Head of caudate nucleus (tissue), 42 donors: ENCODE data around the gene ADGRF1.
"Not testable (repeated sequence)": the region's sequence is repeated elsewhere in the genome, so short reads cannot be mapped to it uniquely, and the experiment has no call there.

Experiments used
- DNase-seq, 42 donors: peaks; one replicate each; pipeline versions ENCODE4 v3.0.0 to v3.0.0-alpha.2; 2020 to 2021; ENCODE audit warnings: mixed read lengths in 7 of 42
- intact Hi-C: fragments of 100-400 bp; cut with DNase I; formaldehyde crosslinking; loops from one replicate; pipeline ENCODE4 v1.15.0; 2022

The ADGRF1 gene

DNA sequence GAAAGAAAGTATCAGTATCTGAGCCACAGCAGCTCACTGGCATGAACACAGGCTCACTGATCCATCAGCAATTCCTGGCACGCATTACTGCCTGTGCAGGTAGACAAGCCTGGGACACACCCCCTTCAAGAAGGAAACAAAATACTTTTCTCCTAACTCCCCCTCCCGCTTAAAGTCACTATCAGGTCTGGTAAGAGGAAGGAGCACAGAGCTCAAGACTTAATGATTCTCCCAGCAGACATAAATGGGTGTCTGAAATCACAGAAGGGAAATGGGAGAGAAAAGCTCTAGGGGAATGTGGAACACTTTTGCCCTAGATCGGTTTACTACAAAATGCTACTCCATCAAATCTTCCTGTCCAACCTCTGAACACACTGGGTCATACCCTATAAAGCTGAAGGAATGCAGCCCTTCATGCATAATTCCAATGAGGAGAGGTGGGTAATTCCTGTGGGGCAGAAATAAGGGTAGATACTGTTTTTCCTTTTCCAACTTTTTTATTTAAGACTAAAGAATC lies at the start of gene ADGRF1:
Gene ADGRF1 (minus strand): TSS at position 58 of the 517 bp plus-strand sequence. CDS start 13,271 bp downstream, outside the sequence.
- intact Hi-C loops, result loop anchor here (10.0 kb wide), 1 partner anchor 188 kb away; no protein-coding TSS in a partner anchor

GRCh38 chr6:47090881-47091280 lies 48.7 kb upstream of the ADGRF1 start:
- intact Hi-C loops, result no loop called here
- no peak for DNase-seq

More for the DNA sequence above, at the start of gene ADGRF1:
- no peak for DNase-seq

GRCh38 chr6:47089473-47089872 lies 47.3 kb upstream of the ADGRF1 start:
- intact Hi-C loops, DNase-seq: not testable (repeated sequence)

DNA sequence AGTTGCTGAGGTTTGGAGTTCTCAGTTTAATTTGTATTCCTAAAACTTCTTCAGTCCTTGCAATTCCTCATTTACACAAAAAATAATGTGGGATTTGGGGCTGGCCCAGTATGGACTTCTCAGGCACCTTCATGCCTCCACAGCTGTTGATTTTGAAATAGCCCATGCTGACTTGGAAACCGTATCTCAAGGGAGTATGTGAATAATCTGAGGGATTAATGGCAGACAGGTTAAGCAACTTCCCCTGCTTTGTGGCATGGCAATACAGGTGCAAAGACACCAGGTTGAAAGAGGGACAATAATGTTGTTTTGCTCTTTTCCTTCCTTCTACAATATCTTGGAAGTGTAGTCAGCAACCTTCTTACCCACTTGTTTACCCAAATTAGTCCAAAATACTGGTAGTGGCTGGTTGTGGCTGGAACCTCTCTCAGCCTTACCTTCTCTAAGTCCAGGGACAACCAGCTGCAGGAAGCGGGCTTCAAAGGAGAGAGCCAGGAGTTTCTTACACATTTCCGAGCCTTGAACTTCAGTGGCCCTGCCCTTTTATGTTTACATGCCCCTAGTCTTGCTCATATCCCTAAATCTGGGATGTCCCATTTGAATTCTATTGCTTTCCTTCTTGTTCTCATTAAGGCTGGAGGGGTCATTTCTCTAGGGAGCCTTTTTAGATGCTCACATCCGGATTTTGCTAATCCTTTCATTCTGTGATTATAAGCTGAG lies 44.1 kb upstream of the ADGRF1 start:
- intact Hi-C loops, result no loop called here
- DNase-seq, result no peak

GRCh38 chr6:47084610-47085009 lies 42.5 kb upstream of the ADGRF1 start:
- no peak for DNase-seq
- intact Hi-C loops, result no loop called here

DNA sequence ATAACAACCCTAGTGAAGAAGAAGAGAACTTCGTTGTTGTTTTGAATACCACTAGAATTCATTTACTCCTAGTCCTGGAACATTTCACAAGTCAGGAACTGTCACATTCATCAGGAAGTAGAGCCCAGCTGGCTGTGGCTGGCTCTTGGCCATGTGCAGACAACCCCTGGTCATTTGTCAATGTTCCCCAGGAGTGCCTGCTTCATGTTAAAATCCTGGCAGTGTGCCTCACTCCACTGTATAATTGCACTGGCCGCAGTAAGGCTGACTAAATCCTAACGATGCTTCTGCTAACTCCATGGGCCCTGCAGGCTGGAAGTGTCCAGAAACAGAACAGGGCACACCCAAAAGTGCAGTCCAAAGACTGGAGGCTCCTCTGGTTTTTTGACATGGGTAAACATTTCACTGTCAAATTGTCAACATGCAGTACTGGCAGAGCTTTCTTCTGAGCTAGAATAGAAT lies 41.5 kb upstream of the ADGRF1 start:
- intact Hi-C loops, result no loop called here
- peak in 25 of 42 donors; percentile 7 to 56 (median 31) for DNase-seq

- intact Hi-C loops, result no loop called here
- DNase-seq, result no peak
Observed at GRCh38 chr6:47080083-47080596, 38.0 kb upstream of the ADGRF1 start.

- intact Hi-C loops, result no loop called here
- DNase-seq, result no peak
Observed at GRCh38 chr6:47079638-47080037, 37.5 kb upstream of the ADGRF1 start.

- DNase-seq, result no peak
- intact Hi-C loops, result no loop called here
Observed at GRCh38 chr6:47078991-47079390, 36.9 kb upstream of the ADGRF1 start.

GRCh38 chr6:47076422-47077344 lies 34.6 kb upstream of the ADGRF1 start:
- DNase-seq, result peak in 7 of 42 donors; percentile 19 to 60 (median 27)

DNA sequence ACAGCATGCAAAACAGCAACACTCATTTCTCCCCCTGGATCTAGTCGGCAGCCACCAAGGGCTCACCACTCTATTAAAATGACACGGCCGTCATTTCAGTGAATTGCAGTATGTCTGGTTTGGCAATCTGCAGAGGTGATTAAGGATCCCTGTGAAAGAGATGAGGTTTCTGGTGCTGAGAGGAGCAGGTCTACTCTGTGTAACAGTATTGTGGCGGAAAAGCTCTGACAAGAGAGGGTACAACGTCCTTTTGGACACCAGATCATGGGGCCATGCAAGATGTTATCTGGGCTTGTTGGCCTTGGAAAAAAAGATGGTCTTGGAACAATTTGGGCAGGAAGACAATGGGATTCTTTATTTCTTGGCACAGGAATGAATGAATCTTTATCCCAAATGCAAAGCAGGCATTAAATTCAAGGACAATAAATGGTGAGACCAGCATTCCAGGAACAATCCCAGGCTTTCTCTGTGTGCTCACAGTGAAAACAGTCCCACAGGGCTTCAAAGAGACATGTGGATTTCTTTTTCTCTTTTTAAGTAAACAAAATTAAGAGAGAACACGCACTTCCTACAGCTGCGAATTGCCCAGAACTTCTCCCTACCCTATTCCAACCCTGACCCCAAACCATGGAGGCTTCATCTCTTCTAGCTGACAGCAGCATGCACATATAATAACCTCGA lies 33.7 kb upstream of the ADGRF1 start:
- DNase-seq, result peak in 10 of 42 donors; percentile 7 to 54 (median 38)
- intact Hi-C loops, result no loop called here

More at GRCh38 chr6:47076422-47077344, 34.6 kb upstream of the ADGRF1 start:
- intact Hi-C loops, result no loop called here

DNA sequence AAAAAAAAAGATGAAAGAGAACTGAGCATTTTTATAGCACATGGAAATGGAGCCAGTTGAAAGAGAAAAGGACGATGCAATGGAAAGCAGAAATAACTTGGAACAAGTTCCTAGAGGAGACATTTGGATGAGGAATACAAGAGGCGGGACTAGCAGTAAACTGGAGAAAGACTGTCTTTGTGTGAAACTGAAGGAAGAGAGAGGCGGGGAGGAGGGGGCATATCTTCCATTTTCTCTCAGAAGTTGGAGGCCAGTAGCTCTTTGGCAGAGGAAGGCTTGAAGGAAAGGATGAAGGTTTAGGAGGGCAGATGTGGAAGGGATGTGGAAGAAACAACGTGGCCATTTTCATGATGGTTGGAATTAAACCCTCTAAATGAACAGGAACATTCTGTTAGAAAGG lies 33.0 kb upstream of the ADGRF1 start:
- peak in 6 of 42 donors; percentile 5 to 48 (median 23) for DNase-seq
- intact Hi-C loops, result no loop called here

DNA sequence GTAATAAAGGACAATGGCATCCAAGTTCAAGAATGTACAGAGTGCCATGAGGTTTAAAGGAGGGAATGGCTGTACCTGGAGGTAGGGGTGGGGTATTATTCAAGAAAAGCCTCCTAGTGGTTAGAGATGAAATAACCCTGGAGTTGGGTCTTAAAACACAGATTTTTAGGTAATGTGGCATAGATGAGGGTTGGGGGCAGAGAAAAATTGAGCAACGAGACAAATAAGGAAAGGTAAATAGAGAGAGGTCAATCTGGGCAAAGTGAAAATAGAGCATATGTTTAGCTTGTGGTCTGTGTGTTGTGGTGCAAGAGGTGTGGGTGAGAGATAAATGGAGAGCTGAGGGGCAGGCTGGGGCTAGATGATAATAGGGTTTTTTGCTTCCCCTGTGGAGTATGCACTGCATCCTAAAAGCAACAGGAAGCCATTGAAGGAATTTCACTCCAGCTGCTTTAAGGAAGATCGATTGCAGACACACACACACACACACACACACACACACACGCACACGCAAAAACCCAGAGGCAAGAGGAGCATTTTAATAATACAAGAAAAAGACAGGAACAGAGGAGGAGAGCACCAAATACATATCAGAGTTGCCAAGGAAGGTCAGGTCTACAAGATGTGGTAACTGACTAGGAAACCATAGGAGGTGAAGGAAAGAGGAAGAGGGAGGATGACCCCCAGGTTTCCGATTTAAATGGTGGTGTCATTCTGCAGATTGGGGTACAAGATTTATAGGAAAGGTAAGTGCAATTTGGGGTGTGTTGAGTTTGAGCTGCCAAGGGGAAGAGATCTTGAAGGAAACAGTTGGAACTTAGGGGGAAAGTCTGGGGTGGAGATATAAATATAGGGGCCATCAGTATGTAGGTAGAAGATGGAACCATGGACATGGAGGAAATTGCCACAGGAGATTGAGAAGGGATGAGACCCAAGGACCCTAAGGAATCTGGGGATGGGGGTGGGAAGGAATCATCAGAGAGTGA lies 31.3 kb upstream of the ADGRF1 start:
- intact Hi-C loops, result no loop called here
- DNase-seq, result no peak

GRCh38 chr6:47072667-47073066 lies 30.5 kb upstream of the ADGRF1 start:
- intact Hi-C loops, result no loop called here
- DNase-seq, result no peak

DNA sequence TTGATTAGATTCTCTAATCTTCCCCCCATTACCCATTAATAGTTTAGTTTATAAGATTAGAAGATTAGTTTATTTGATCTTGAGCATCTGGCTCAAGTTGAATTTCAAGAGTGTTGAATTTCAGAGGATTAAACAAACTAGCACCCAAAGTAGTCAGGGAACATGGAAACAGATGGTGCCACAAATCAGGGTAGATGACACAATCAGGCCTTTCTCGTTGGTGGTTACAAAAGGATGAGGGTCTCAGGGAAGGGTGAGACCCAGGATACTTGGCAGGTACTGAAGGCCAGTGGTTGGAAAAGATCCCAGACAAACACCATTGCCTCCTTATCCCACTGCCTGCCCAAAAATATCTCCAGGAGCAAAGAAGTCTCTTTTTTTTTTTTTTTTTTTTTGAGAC lies 29.5 kb upstream of the ADGRF1 start:
- intact Hi-C loops, result no loop called here
- no peak for DNase-seq

DNA sequence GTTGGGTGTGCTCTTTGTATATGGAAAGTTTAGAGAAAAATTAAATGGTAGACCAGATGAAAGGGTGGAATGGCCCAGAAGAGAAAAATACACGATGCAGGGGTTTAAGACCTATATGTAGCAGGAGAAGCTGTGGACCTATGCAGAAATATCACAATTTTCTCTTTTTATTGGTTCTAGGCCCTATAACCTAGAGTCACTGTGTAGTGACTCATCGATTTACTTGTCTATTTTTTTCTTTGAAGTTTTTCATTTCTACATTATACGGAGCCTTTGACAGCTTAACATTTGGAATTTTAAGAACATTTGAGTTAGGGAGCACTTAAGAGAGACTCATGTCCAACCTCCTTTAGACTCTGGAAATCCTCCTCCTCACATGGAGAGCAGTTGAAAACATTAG lies 28.3 kb upstream of the ADGRF1 start:
- no peak for DNase-seq
- intact Hi-C loops, result no loop called here

DNA sequence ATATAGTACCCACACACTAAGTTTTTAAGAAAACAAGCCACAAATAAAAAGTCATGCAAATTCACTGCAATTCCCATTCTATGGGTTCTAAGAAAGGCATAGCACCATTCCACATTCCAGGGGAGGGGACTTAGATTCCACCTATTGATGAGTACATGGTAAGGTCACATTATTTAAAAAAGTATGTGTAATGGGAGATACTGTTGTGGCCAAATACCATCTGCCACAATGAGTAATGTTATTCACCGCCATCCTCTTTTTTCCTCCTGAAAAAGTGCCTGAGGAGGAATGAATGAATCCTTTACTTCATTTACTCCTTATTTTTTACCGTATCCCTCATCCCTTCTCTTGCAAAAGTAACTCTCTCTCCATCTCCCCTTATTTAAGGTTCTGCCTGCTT lies 27.0 kb upstream of the ADGRF1 start:
- intact Hi-C loops, result no loop called here
- no peak for DNase-seq

- DNase-seq, result no peak
- intact Hi-C loops, result no loop called here
Observed at GRCh38 chr6:47066418-47066817, 24.3 kb upstream of the ADGRF1 start.
